ENCODE data around the gene RHEBL1.
A peak's percentile ranks its signal among the peaks of the same experiment; 100 is the strongest.

The RHEBL1 gene

GRCh38 chr12:49058366-49059044 lies 11.3 kb downstream of the RHEBL1 start:
- no peak for TF ChIP-seq CTCF (IDR thresholded peaks at IDR 0.05; ENCODE audit: insufficient read depth, low read length, poor library complexity, severe bottlenecking)
- DNase-seq (ENCODE audit: extremely low read depth, insufficient read length) = no peak
- peaks cover 11% of the 10 kb centered on the region for H3K36me3 ChIP-seq (ENCODE audit: control insufficient read depth, insufficient read depth, low read length)

DNA sequence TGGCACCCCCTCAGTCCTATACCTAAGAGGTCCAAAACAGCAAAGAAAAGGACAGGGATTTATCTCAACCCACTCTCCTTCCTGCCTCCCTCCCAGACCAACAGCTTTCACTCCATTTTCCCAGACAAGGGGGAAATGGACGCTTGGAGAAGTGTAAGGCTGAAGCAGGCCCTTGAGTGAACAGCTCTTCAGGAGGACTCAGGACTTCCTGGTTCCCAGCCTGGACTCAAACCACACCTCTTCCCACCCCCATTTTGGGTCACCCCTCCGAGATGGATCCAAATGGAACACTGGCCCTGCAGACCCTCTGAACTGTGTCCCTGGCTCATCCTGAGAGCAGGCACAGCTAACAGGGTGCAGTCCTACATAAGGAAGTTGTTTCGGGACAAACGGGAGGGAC lies 11.9 kb downstream of the RHEBL1 start:
- TF ChIP-seq CTCF (IDR thresholded peaks at IDR 0.05; ENCODE audit: insufficient read depth, low read length, poor library complexity, severe bottlenecking) = no peak
- peak overlapping the region; percentile 70 for H3K4me3 ChIP-seq (replicated peaks; ENCODE audit: low read depth, low read length)
- DNase-seq (ENCODE audit: extremely low read depth, insufficient read length) = no peak
- no peaks in the 10 kb centered on the region for H3K27me3 ChIP-seq (replicated peaks; ENCODE audit: control insufficient read depth, insufficient read depth, low read length)
- peaks cover 16% of the 10 kb centered on the region for H3K36me3 ChIP-seq (ENCODE audit: control insufficient read depth, insufficient read depth, low read length)

More at GRCh38 chr12:49058366-49059044, 11.3 kb downstream of the RHEBL1 start:
- Histone ChIP-seq H3K27me3 (replicated peaks; ENCODE audit: control insufficient read depth, insufficient read depth, low read length) (no peaks in the 10 kb centered on the region), H3K4me3 (replicated peaks; ENCODE audit: low read depth, low read length) (peak overlapping the region; percentile 70)

DNA sequence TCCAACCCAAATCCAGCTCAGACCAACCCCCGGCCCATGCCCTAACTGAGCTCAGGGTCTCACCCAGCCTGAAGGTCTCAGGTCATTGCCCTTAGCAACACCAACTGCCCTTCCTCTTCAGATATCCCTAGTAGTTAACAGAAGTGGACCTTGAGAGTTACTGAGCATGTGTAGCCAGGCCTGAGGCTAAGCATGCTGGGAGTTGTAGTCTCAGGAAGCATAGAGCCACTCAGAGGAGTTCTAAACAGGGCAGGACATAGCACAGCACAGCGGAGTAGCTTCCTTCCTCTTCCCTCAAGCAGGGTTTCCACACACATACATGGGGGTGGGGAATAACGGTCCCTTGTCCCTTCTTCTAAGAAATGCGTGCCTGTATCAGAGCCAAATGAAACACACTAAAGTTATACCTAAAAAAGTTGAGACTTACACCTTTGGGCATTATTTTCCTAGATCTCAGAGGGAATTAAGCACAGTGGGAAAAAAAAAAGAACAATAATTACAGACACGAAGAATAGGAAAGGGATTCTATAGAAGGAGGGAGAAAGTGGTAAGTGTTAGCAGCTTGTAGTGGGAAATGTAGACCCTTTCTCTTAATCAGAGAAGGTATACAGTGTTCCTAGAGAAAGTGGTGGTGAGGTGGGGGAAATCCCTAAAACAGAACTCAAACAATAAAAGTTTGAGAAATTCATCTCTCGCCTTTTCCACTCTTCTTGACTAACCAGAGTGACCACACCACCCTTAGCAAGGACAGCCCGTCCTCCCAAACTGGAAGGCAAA lies 13.6 kb downstream of the RHEBL1 start:
- H3K4me3 ChIP-seq (replicated peaks; ENCODE audit: low read depth, low read length) = peak overlapping the region; percentile 70
- H3K27me3 ChIP-seq (replicated peaks; ENCODE audit: control insufficient read depth, insufficient read depth, low read length) = no peaks in the 10 kb centered on the region
- no peak for TF ChIP-seq CTCF (IDR thresholded peaks at IDR 0.05; ENCODE audit: insufficient read depth, low read length, poor library complexity, severe bottlenecking)
- DNase-seq (ENCODE audit: extremely low read depth, insufficient read length) = no peak
- H3K36me3 ChIP-seq (ENCODE audit: control insufficient read depth, insufficient read depth, low read length) = peaks cover 26% of the 10 kb centered on the region

GRCh38 chr12:49055092-49055491 lies 14.7 kb downstream of the RHEBL1 start:
- no peak for TF ChIP-seq CTCF (IDR thresholded peaks at IDR 0.05; ENCODE audit: insufficient read depth, low read length, poor library complexity, severe bottlenecking)
- DNase-seq (ENCODE audit: extremely low read depth, insufficient read length) = no peak
- no peaks in the 10 kb centered on the region for H3K27me3 ChIP-seq (replicated peaks; ENCODE audit: control insufficient read depth, insufficient read depth, low read length)
- H3K36me3 ChIP-seq (ENCODE audit: control insufficient read depth, insufficient read depth, low read length) = peaks cover 36% of the 10 kb centered on the region
- no peak overlapping the region for H3K4me3 ChIP-seq (replicated peaks; ENCODE audit: low read depth, low read length)

GRCh38 chr12:49054524-49054923 lies 15.3 kb downstream of the RHEBL1 start:
- DNase-seq (ENCODE audit: extremely low read depth, insufficient read length) = no peak
- Histone ChIP-seq H3K4me3 (replicated peaks; ENCODE audit: low read depth, low read length) (no peak overlapping the region), H3K27me3 (replicated peaks; ENCODE audit: control insufficient read depth, insufficient read depth, low read length) (no peaks in the 10 kb centered on the region), H3K36me3 (ENCODE audit: control insufficient read depth, insufficient read depth, low read length) (peaks cover 42% of the 10 kb centered on the region)
- no peak for TF ChIP-seq CTCF (IDR thresholded peaks at IDR 0.05; ENCODE audit: insufficient read depth, low read length, poor library complexity, severe bottlenecking)
